ENCODE results near the gene LPIN3.

The LPIN3 gene

DNA sequence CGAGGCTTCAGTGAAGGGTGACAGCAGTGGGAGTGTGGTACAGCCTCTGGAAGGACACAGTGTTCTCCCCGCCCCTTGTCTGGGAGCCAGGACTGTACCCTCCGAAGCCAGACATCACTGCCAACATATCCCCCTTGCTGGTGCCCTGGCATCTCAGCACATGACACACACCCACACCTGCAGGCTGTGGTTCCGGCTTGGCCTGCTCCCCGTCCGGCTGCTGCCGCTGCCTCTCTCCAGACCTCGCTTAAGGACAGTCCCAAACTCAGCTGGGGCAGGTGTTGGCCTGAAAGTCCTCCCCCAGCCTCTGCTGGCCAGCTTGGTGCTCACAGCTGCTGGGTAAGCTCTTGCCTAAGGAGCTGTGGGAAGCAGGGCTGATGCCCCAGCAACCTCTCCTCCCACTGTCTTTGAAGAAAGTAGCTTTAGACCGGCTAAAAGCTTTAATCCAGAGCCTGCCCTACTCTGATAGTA is 19.0 kb downstream of the LPIN3 start:
- Mint-ChIP-seq H3K27me3 (ENCODE audit: low read depth) (peaks cover 12% of the 10 kb centered on the region), H3K27ac (no peak overlapping the region), H3K4me1 (no peaks in the 10 kb centered on the region), H3K36me3 (ENCODE audit: low read depth) (no peaks in the 10 kb centered on the region), H3K4me3 (no peak overlapping the region), H3K9me3 (no peaks in the 10 kb centered on the region)
- TF ChIP-seq, protein P1, sequence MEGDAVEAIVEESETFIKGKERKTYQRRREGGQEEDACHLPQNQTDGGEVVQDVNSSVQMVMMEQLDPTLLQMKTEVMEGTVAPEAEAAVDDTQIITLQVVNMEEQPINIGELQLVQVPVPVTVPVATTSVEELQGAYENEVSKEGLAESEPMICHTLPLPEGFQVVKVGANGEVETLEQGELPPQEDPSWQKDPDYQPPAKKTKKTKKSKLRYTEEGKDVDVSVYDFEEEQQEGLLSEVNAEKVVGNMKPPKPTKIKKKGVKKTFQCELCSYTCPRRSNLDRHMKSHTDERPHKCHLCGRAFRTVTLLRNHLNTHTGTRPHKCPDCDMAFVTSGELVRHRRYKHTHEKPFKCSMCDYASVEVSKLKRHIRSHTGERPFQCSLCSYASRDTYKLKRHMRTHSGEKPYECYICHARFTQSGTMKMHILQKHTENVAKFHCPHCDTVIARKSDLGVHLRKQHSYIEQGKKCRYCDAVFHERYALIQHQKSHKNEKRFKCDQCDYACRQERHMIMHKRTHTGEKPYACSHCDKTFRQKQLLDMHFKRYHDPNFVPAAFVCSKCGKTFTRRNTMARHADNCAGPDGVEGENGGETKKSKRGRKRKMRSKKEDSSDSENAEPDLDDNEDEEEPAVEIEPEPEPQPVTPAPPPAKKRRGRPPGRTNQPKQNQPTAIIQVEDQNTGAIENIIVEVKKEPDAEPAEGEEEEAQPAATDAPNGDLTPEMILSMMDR (IDR thresholded peaks at IDR 0.05; ENCODE audit: unreplicated experiment in 3 of 3) = no peak

DNA sequence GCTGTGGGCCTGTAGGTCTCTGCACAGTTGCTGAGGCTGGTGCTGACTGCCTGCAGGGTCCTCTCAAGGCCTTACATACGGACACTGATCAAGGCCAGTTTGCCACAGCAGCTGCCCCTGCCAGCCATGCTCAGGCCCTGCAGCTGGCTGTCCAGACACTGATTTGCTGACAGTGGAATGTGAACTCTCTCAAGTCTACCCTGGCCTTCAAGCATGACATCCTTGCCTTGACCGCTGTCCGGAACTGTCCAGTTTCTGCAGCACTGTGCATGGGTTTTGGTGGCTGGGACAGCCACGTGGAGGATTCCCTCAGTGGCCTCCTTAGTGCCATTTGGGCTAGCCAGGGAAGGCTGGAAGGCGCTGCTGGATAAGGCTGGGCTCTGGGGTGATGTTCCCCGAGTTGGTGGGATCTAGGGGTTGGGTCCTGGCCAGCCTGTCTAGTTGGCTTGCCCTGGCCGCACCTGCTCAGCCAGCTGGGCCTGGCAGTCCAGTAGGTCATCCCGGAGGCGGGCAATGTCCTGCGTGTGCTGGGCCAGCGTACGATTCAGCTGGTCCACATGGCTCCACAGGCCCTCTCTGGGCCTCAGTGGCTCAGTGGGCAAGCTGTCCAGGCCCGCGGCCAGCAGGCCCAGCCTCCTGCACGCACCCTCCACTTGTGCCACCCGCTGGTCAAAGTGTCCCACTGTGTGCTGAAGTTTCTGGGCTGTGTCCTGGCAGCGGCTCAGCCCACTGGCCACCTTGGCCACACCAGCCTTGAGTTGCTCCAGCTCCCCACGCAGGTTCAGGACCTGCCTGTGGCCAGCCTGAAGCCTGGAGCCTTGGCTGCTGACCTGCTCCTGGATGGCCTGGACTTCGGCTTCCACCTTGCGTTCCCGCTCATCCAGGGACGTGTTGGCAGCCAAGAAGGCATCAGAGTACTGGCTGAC is 20.5 kb downstream of the LPIN3 start:
- Mint-ChIP-seq H3K4me1 (peaks cover 5% of the 10 kb centered on the region), H3K27me3 (ENCODE audit: low read depth) (peaks cover 24% of the 10 kb centered on the region), H3K27ac (no peak overlapping the region), H3K4me3 (no peak overlapping the region), H3K9me3 (no peaks in the 10 kb centered on the region), H3K36me3 (ENCODE audit: low read depth) (peaks cover 3% of the 10 kb centered on the region)
- TF ChIP-seq, protein P1 (IDR thresholded peaks at IDR 0.05; ENCODE audit: unreplicated experiment in 3 of 3) = no peak

DNA sequence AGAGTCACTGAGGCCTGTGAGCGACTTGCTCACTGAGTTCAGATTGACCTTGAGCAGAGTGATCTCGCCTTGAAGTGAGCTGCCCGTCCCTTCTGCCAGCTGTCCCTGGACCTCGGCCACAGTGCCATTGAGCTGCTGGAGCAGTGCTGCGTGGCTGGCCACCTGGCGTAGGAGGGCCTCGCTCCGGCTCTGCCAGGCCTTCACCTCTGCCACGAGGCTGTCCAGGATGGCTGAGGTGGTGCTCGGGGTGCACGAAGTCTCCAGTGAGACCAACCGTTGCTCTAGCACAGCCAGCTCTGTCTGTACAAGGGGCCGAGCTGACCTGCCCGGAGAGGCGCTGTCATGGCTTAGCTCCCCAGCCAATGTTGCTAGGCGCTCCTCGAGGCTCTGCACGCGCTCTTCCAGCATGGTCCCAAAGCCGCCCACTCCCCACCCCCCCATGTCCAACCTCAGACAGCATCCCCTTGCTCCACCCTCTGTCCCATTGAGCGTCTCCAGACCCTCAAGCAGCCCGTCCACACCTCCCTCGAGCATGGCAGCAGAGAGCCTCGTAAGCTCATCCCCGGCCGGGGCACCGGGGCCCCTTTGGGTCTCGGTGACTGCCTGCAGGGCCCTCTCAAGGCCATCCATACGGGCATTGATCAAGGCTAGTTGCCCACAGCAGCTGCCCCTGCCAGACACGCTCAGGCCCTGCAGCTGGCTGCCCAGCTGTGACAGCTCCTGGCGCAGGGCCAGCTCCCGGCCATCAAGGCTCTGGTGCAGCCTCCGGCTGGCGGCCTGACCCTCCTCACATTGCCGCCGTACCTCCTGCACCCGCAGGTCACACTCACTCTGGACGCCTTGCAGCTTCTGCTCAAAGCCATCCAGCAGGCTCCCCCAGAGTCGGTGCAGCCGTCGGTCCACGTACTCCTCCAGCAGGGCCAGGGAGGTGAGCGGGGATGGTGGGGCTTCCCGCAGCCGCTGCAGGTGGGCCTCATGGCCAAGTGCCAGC is 21.4 kb downstream of the LPIN3 start:
- TF ChIP-seq, protein P1 (IDR thresholded peaks at IDR 0.05; ENCODE audit: unreplicated experiment in 3 of 3) = no peak
- Mint-ChIP-seq H3K27me3 (ENCODE audit: low read depth) (peaks cover 27% of the 10 kb centered on the region), H3K4me1 (peaks cover 5% of the 10 kb centered on the region), H3K36me3 (ENCODE audit: low read depth) (peaks cover 3% of the 10 kb centered on the region), H3K9me3 (no peaks in the 10 kb centered on the region), H3K4me3 (no peak overlapping the region), H3K27ac (no peak overlapping the region)

DNA sequence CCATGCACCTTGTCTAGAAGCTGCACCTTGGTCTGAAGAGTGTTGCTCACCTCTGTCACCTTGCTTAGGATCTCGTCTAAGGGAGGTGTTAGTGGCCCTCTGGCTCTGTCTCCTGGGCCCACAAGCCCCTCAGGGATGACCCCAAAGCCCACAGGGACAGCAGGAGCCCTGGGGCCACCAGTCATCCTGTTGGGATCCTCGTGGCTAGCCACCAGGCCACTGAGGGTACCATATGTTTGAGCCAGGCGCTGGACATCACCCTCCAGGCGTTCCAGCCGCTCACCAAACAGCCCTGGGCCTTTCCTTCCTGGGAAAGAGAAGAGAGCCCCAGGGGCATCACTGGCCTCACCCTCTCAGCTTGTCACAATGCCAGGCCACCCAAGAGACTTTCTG is 22.1 kb downstream of the LPIN3 start:
- TF ChIP-seq, protein P1 (IDR thresholded peaks at IDR 0.05; ENCODE audit: unreplicated experiment in 3 of 3) = no peak
- H3K4me3 Mint-ChIP-seq = no peak overlapping the region
- H3K27me3 Mint-ChIP-seq (ENCODE audit: low read depth) = peaks cover 34% of the 10 kb centered on the region
- peaks cover 11% of the 10 kb centered on the region for H3K4me1 Mint-ChIP-seq
- peaks cover 3% of the 10 kb centered on the region for H3K36me3 Mint-ChIP-seq (ENCODE audit: low read depth)
- H3K27ac Mint-ChIP-seq = no peak overlapping the region
- no peaks in the 10 kb centered on the region for H3K9me3 Mint-ChIP-seq

DNA sequence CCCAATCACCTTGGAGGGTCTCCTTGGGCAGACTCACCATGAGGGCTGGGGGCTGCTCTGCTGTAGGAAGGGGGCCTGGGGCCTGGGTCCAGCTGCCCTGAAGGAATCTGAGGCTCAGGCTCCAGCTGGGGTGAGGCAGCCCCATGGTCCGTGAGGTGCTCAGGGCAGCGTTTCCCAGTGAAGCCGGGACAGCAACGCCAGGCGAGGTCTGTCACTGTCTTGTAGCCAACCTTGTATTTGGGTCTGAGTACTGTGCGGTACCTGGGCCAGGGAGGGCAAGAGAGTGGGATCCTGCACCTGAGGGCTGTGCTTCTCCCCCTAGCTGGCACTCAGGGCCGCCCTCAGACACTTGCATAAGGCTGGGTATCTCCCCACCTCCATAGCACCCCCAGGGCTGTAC is 23.0 kb downstream of the LPIN3 start:
- peaks cover 11% of the 10 kb centered on the region for H3K4me1 Mint-ChIP-seq
- no peak overlapping the region for H3K4me3 Mint-ChIP-seq
- peaks cover 3% of the 10 kb centered on the region for H3K36me3 Mint-ChIP-seq (ENCODE audit: low read depth)
- H3K27ac Mint-ChIP-seq = no peak overlapping the region
- no peaks in the 10 kb centered on the region for H3K9me3 Mint-ChIP-seq
- TF ChIP-seq, protein P1 (IDR thresholded peaks at IDR 0.05; ENCODE audit: unreplicated experiment in 3 of 3) = no peak
- H3K27me3 Mint-ChIP-seq (ENCODE audit: low read depth) = peaks cover 40% of the 10 kb centered on the region
